BE2C (cell line): ENCODE data around the gene FAF1.

Experiments
- DNase-seq: peaks from one replicate; pipeline ENCODE4 v3.0.0-alpha.2; 2020
- H3K27me3 ChIP-seq: fragments of 250-450 bp; sonication (Bioruptor Pico); 2 replicates; pipeline ENCODE4 v1.5.1; 2020; ENCODE audit warnings: mild to moderate bottlenecking
- H3K36me3 ChIP-seq: fragments of 250-450 bp; sonication (Bioruptor Pico); 2 replicates; pipeline ENCODE4 v1.5.1; 2020; ENCODE audit warnings: mild to moderate bottlenecking
- H3K4me1 ChIP-seq: fragments of 250-450 bp; sonication (Bioruptor Pico); 2 replicates; pipeline ENCODE4 v1.5.1; 2020
- H3K4me3 ChIP-seq: 2 replicates; pipeline ENCODE4 v1.5.1; 2011; ENCODE audit warnings: low read depth, low read length
- H3K9me3 ChIP-seq: fragments of 250-450 bp; sonication (Bioruptor Pico); 2 replicates; pipeline ENCODE4 v1.5.1; 2020
- TF ChIP-seq, protein P1 (sequence below): IDR thresholded peaks from 2 replicates; pipeline ENCODE4 v1.5.1; 2012; ENCODE audit warnings: mild to moderate bottlenecking, low read depth, low read length

FAF1 gene

GRCh38 chr1:50438945-50439344 lies 521.1 kb downstream of the FAF1 start:
- Histone ChIP-seq H3K9me3 (no peaks in the 10 kb centered on the region), H3K36me3 (no peaks in the 10 kb centered on the region), H3K27me3 (no peaks in the 10 kb centered on the region), H3K4me1 (no peaks in the 10 kb centered on the region), H3K4me3 (no peak overlapping the region)
- no peak for DNase-seq
- TF ChIP-seq, protein P1, sequence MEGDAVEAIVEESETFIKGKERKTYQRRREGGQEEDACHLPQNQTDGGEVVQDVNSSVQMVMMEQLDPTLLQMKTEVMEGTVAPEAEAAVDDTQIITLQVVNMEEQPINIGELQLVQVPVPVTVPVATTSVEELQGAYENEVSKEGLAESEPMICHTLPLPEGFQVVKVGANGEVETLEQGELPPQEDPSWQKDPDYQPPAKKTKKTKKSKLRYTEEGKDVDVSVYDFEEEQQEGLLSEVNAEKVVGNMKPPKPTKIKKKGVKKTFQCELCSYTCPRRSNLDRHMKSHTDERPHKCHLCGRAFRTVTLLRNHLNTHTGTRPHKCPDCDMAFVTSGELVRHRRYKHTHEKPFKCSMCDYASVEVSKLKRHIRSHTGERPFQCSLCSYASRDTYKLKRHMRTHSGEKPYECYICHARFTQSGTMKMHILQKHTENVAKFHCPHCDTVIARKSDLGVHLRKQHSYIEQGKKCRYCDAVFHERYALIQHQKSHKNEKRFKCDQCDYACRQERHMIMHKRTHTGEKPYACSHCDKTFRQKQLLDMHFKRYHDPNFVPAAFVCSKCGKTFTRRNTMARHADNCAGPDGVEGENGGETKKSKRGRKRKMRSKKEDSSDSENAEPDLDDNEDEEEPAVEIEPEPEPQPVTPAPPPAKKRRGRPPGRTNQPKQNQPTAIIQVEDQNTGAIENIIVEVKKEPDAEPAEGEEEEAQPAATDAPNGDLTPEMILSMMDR, result no peak

DNA sequence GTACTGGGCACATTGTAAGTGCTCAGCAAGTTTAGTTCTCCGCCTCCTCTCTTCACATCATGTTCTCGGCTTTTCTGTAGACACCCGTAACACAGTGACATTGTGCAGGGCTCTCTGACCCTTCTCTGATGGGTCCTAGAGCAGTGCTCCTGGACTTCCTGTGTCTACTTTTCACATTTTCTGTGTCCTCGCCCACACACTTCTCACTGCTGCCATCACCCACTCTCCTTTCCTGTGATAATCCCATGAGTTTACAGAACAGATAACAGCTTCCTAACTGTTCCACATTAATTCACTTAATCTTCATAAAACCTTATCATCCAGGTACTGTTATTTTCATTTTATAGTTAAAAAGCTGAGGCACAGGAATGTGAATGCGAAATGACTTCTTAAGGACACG lies 523.6 kb downstream of the FAF1 start:
- DNase-seq, result no peak
- Histone ChIP-seq H3K36me3 (no peaks in the 10 kb centered on the region), H3K9me3 (no peaks in the 10 kb centered on the region), H3K27me3 (peaks cover 2% of the 10 kb centered on the region), H3K4me3 (no peak overlapping the region), H3K4me1 (no peaks in the 10 kb centered on the region)
- TF ChIP-seq, protein P1, result no peak

- TF ChIP-seq, protein P1, result no peak
Observed at GRCh38 chr1:50430010-50430405, 530.1 kb downstream of the FAF1 start.

DNA sequence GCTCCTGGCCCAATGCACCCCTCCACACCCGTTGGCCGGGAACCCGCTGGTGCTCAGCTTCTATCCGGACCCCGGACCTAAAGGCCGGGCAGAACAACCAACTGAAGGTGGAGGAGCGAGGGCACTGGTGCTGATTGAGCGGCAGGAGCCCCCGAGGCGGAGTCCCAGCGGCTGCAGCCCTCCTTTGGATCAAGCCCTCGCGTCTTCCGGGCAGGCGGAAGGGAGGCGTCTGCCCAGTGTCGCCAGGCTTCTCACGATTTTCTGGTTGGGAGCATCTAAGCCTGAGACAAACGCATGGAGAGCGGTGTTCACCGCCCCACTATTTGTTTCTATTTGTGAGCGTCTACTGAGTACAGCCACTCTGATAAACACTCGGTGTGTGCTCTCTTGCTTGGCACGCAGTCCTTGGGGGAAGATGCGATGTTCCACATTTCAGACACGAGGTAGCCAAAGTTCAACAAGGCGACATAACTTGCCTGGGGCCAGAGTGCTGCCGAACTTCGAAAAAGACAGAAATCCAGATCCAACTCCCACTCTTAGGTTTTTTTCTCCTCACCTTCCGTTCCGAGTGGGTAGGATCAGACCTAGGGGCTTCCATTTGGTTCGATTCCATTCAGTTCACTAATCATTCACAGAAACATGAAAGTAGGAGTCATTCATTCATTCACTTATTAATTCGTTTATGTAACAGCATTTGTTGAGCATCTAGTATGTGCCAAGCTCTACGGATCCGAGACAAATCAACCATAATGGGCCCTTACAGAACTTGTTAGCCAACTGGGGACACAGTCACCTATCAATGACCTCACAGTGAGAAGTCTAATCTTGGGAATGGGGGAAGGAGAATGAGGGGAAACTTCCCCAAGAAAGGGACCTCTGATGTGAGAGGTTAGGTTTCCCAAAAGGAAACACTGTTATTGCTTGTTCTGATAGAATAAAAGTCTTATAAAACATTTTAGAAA lies 532.0 kb downstream of the FAF1 start:
- H3K27me3 ChIP-seq, result peaks cover 85% of the 10 kb centered on the region
- no peaks in the 10 kb centered on the region for H3K9me3 ChIP-seq
- peak overlapping the region; percentile 11 for H3K4me3 ChIP-seq
- H3K4me1 ChIP-seq, result peaks cover 3% of the 10 kb centered on the region; the same call in 1 of the 2 replicates
- no peaks in the 10 kb centered on the region for H3K36me3 ChIP-seq
- TF ChIP-seq, protein P1, result no peak
- no peak for DNase-seq

More at GRCh38 chr1:50430010-50430405, 530.1 kb downstream of the FAF1 start:
- peaks cover 66% of the 10 kb centered on the region for H3K27me3 ChIP-seq
- H3K4me1 ChIP-seq, result no peaks in the 10 kb centered on the region
- DNase-seq, result no peak
- no peak overlapping the region for H3K4me3 ChIP-seq
- H3K36me3 ChIP-seq, result no peaks in the 10 kb centered on the region
- no peaks in the 10 kb centered on the region for H3K9me3 ChIP-seq

DNA sequence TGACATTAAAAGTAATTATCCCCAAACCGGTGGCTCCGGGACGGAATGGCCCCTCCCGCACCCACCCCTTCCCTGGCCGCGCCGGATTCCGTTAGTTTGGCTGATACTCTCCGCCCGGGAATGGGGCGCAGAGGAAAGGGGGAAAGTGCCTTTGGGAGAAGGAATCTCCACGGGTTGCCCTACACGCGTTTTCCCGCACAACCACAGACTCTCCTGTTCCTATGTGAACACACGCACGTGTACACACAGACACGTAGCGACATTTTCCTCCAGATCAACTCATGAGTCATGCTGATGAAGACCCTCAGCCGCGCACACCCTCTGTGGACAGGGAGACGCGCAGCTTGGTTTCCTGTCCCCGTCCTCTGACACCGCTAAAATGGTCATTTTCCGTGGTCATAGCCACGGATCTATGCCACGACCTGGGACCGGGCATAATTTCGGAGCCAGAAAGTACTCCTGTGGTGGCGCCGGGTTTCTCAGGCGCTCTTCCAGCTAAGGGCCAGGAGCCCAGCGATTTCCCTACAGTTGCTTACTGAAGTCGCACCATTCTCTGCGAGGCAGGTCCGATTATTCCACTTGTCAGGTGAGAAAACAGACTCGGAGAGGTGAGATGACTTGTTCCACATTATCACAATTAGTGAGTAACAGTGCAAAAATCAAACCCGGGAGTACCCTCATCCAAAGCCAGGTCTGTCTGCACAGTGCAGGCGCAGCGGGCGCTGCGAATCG lies 532.8 kb downstream of the FAF1 start:
- H3K4me3 ChIP-seq, result peak overlapping the region; percentile 11
- H3K4me1 ChIP-seq, result peaks cover 3% of the 10 kb centered on the region; the same call in 1 of the 2 replicates
- TF ChIP-seq, protein P1, result no peak
- peaks cover 94% of the 10 kb centered on the region for H3K27me3 ChIP-seq
- H3K9me3 ChIP-seq, result no peaks in the 10 kb centered on the region
- DNase-seq, result no peak
- H3K36me3 ChIP-seq, result no peaks in the 10 kb centered on the region
